HepG2 (cell line): ENCODE measurements around the gene HSPB6. TPM values are rescaled to one million over a fixed set of nuclear protein-coding genes. Genes with fewer than 3 reads are reported as not detected.

Experiments
- ATF5 ChIP-seq: sonication (generic); formaldehyde crosslinking; IDR thresholded peaks from 2 replicates; pipeline ENCODE4 v1.4.0; 2020; ENCODE audit warnings: mild to moderate bottlenecking, low read depth, missing genetic modification reagents
- CCAR2 ChIP-seq: fragments of 200-400 bp; formaldehyde crosslinking; optimal IDR thresholded peaks from 2 replicates; pipeline ENCODE3; 2018; ENCODE audit warnings: low read depth, mild to moderate bottlenecking, low read length, moderate library complexity
- CCDC6 ChIP-seq: sonication (generic); formaldehyde crosslinking; IDR thresholded peaks from 2 replicates; pipeline ENCODE4 v1.8.1; 2022; ENCODE audit warnings: mild to moderate bottlenecking, missing genetic modification reagents, moderate library complexity
- MTA3 ChIP-seq: sonication (generic); formaldehyde crosslinking; IDR thresholded peaks from 2 replicates; pipeline ENCODE4 v1.4.0; 2020; ENCODE audit warnings: missing genetic modification reagents
- NR2C2 ChIP-seq: sonication (generic); formaldehyde crosslinking; IDR thresholded peaks from 2 replicates; pipeline ENCODE4 v1.4.0; 2020; ENCODE audit warnings: missing genetic modification reagents, mild to moderate bottlenecking, moderate library complexity, borderline replicate concordance
- SRY ChIP-seq: sonication (generic); formaldehyde crosslinking; IDR thresholded peaks from 2 replicates; pipeline ENCODE4 v1.8.0; 2022; ENCODE audit warnings: mild to moderate bottlenecking, missing genetic modification reagents
- U2AF2 ChIP-seq: fragments of 200-400 bp; formaldehyde crosslinking; IDR thresholded peaks from 2 replicates; pipeline ENCODE4 v1.6.1; 2017; ENCODE audit warnings: low read depth, mild to moderate bottlenecking, low read length
- WIZ ChIP-seq: sonication (generic); formaldehyde crosslinking; IDR thresholded peaks from 2 replicates; pipeline ENCODE4 v1.5.1; 2020; ENCODE audit warnings: mild to moderate bottlenecking, missing genetic modification reagents
- ZBTB14 ChIP-seq: sonication (generic); formaldehyde crosslinking; IDR thresholded peaks from 2 replicates; pipeline ENCODE4 v1.4.0; 2020; ENCODE audit warnings: missing genetic modification reagents
- ZFP90 ChIP-seq: sonication (generic); formaldehyde crosslinking; IDR thresholded peaks from 2 replicates; pipeline ENCODE4 v1.8.0; 2022; ENCODE audit warnings: missing genetic modification reagents, mild to moderate bottlenecking, inconsistent platforms, borderline replicate concordance
- ZNF280B ChIP-seq: sonication (generic); formaldehyde crosslinking; IDR thresholded peaks from 2 replicates; pipeline ENCODE4 v1.5.0; 2020; ENCODE audit warnings: missing genetic modification reagents, mild to moderate bottlenecking, borderline replicate concordance
- ZNF678 ChIP-seq: sonication (generic); formaldehyde crosslinking; IDR thresholded peaks from 2 replicates; pipeline ENCODE4 v1.4.0; 2020; ENCODE audit warnings: mild to moderate bottlenecking, missing genetic modification reagents
- ZNF75D ChIP-seq: sonication (generic); formaldehyde crosslinking; IDR thresholded peaks from 2 replicates; pipeline ENCODE4 v1.8.1; 2023; ENCODE audit warnings: missing genetic modification reagents, mild to moderate bottlenecking, borderline replicate concordance
- ZNF775 ChIP-seq: sonication (generic); formaldehyde crosslinking; IDR thresholded peaks from 2 replicates; pipeline ENCODE4 v1.4.0; 2020; ENCODE audit warnings: missing genetic modification reagents, mild to moderate bottlenecking, moderate library complexity, borderline replicate concordance
- ZNF850 ChIP-seq: sonication (generic); formaldehyde crosslinking; conservative IDR thresholded peaks from 2 replicates; pipeline ENCODE4 v1.9.0; 2021; ENCODE audit warnings: mild to moderate bottlenecking, missing genetic modification reagents
- polyA plus RNA-seq, 8 experiments: library from polyadenylated mRNA; depleted of rRNA in 3 of 8; stranded (reverse) in 7 of 8; unstranded in 1 of 8; fragments of >200 nt; fragmentation: Illumina TruSeq in 4 of 8; extraction: Trizol in 4 of 8; gene quantifications; 2 replicates each; pipeline versions ENCODE4 v1.2.1 to v1.2.3, GENCODE V29; 2011 to 2016; ENCODE audit warnings: low read depth in 4 of 8, missing spikeins in 1 of 8, mixed read lengths in 1 of 8; ENCODE audit not compliant: insufficient read depth in 1 of 8
- total RNA-seq, 5 experiments: library from RNA; depleted of rRNA; stranded (reverse); fragments of >200 nt; fragmentation: Illumina TruSeq; extraction: Trizol; gene quantifications; 2 replicates each; pipeline ENCODE4 v1.2.3, GENCODE V29; 2016; ENCODE audit warnings: low read depth in 1 of 5
- TF ChIP-seq, protein P1 (sequence below): sonication (generic); formaldehyde crosslinking; IDR thresholded peaks from 2 replicates; pipeline ENCODE4 v1.8.0; 2022; ENCODE audit warnings: missing genetic modification reagents, mild to moderate bottlenecking, borderline replicate concordance
- TF ChIP-seq, protein P2 (sequence below): sonication (generic); formaldehyde crosslinking; IDR thresholded peaks from 2 replicates; pipeline ENCODE4 v1.5.1; 2020; ENCODE audit warnings: mild to moderate bottlenecking, missing genetic modification reagents, borderline replicate concordance

Gene HSPB6
- total and polyA plus RNA-seq, 2 of the 13 experiments (the other 11 are each of a cell fraction or from before 2014, with no cell fraction given), result 0.18 TPM; not detected in 1

GRCh38 chr19:35757749-35758608, 1.1 kb upstream of the HSPB6 start, which contains the start of gene PROSER3 (continued):
- peak; percentile 72; the same call in 1 of the 2 replicates for TF ChIP-seq U2AF2
- TF ChIP-seq ZNF75D (CRISPR knock-in tag), result no peak
- 0 out of 2 replicates have a peak, but pooled peaks have one; percentile 46 for TF ChIP-seq WIZ (CRISPR knock-in tag)
- peak; percentile 91 for TF ChIP-seq SRY (CRISPR knock-in tag)
- TF ChIP-seq ATF5 (CRISPR knock-in tag), result 0 out of 2 replicates have a peak, but pooled peaks have one; percentile 58
- TF ChIP-seq ZNF280B (CRISPR knock-in tag), result peak; percentile 76; the same call in 1 of the 2 replicates
- no peak for TF ChIP-seq ZNF678
- TF ChIP-seq MTA3 (CRISPR knock-in tag), result no peak
- TF ChIP-seq NR2C2 (CRISPR knock-in tag), result peak; percentile 84
- TF ChIP-seq, protein P1, sequence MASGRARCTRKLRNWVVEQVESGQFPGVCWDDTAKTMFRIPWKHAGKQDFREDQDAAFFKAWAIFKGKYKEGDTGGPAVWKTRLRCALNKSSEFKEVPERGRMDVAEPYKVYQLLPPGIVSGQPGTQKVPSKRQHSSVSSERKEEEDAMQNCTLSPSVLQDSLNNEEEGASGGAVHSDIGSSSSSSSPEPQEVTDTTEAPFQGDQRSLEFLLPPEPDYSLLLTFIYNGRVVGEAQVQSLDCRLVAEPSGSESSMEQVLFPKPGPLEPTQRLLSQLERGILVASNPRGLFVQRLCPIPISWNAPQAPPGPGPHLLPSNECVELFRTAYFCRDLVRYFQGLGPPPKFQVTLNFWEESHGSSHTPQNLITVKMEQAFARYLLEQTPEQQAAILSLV (CRISPR knock-in tag), result peak; percentile 66; the same call in 1 of the 2 replicates
- TF ChIP-seq ZNF850 (CRISPR knock-in tag), result no peak
- peak; percentile 71; the same call in 1 of the 2 replicates for TF ChIP-seq ZFP90 (CRISPR knock-in tag)
- TF ChIP-seq ZBTB14 (CRISPR knock-in tag), result peak; percentile 62
- TF ChIP-seq, protein P2, sequence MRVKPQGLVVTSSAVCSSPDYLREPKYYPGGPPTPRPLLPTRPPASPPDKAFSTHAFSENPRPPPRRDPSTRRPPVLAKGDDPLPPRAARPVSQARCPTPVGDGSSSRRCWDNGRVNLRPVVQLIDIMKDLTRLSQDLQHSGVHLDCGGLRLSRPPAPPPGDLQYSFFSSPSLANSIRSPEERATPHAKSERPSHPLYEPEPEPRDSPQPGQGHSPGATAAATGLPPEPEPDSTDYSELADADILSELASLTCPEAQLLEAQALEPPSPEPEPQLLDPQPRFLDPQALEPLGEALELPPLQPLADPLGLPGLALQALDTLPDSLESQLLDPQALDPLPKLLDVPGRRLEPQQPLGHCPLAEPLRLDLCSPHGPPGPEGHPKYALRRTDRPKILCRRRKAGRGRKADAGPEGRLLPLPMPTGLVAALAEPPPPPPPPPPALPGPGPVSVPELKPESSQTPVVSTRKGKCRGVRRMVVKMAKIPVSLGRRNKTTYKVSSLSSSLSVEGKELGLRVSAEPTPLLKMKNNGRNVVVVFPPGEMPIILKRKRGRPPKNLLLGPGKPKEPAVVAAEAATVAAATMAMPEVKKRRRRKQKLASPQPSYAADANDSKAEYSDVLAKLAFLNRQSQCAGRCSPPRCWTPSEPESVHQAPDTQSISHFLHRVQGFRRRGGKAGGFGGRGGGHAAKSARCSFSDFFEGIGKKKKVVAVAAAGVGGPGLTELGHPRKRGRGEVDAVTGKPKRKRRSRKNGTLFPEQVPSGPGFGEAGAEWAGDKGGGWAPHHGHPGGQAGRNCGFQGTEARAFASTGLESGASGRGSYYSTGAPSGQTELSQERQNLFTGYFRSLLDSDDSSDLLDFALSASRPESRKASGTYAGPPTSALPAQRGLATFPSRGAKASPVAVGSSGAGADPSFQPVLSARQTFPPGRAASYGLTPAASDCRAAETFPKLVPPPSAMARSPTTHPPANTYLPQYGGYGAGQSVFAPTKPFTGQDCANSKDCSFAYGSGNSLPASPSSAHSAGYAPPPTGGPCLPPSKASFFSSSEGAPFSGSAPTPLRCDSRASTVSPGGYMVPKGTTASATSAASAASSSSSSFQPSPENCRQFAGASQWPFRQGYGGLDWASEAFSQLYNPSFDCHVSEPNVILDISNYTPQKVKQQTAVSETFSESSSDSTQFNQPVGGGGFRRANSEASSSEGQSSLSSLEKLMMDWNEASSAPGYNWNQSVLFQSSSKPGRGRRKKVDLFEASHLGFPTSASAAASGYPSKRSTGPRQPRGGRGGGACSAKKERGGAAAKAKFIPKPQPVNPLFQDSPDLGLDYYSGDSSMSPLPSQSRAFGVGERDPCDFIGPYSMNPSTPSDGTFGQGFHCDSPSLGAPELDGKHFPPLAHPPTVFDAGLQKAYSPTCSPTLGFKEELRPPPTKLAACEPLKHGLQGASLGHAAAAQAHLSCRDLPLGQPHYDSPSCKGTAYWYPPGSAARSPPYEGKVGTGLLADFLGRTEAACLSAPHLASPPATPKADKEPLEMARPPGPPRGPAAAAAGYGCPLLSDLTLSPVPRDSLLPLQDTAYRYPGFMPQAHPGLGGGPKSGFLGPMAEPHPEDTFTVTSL, result no peak
- TF ChIP-seq ZNF775 (CRISPR knock-in tag), result no peak
- no peak for TF ChIP-seq CCAR2
- TF ChIP-seq CCDC6 (CRISPR knock-in tag), result no peak
